ENCODE measurements around the gene RNASE7.

The RNASE7 gene

GRCh38 chr14:21072781-21073339 lies 30.7 kb downstream of the RNASE7 start:
- Histone ChIP-seq H3K27me3 (ENCODE audit: insufficient read depth, low read length) (peaks cover 13% of the 10 kb centered on the region), H3K9me3 (ENCODE audit: insufficient read depth, low read depth, low read length) (no peaks in the 10 kb centered on the region), H3K9ac (ENCODE audit: low read depth, low read length) (peak overlapping the region; percentile 94; the same call in 1 of the 2 replicates), H3K4me3 (ENCODE audit: low read length) (peak overlapping the region; percentile 94; the same call in 1 of the 2 replicates), H3K4me1 (ENCODE audit: insufficient read depth, low read length) (peaks cover 8% of the 10 kb centered on the region), H3K27ac (ENCODE audit: low read length) (no peak overlapping the region), H3K36me3 (ENCODE audit: insufficient read depth, low read depth, low read length) (peaks cover 55% of the 10 kb centered on the region)

DNA sequence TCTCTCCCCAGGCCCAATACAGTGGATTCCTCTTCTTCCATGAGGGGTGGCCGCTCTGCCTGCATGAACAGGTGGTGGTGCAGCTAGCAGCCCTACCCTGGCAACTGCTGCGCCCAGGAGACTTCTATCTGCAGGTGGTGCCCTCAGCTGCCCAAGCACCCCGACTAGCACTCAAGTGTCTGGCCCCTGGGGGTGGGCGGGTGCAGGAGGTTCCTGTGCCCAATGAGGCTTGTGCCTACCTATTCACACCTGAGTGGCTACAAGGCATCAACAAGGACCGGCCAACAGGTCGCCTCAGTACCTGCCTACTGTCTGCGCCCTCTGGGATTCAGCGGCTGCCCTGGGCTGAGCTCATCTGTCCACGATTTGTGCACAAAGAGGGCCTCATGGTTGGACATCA lies 31.8 kb downstream of the RNASE7 start:
- Histone ChIP-seq H3K4me1 (ENCODE audit: insufficient read depth, low read length) (peaks cover 5% of the 10 kb centered on the region), H3K9ac (ENCODE audit: low read depth, low read length) (no peak overlapping the region), H3K9me3 (ENCODE audit: insufficient read depth, low read depth, low read length) (no peaks in the 10 kb centered on the region), H3K27me3 (ENCODE audit: insufficient read depth, low read length) (peaks cover 5% of the 10 kb centered on the region), H3K4me3 (ENCODE audit: low read length) (no peak overlapping the region), H3K27ac (ENCODE audit: low read length) (no peak overlapping the region), H3K36me3 (ENCODE audit: insufficient read depth, low read depth, low read length) (peaks cover 66% of the 10 kb centered on the region)

DNA sequence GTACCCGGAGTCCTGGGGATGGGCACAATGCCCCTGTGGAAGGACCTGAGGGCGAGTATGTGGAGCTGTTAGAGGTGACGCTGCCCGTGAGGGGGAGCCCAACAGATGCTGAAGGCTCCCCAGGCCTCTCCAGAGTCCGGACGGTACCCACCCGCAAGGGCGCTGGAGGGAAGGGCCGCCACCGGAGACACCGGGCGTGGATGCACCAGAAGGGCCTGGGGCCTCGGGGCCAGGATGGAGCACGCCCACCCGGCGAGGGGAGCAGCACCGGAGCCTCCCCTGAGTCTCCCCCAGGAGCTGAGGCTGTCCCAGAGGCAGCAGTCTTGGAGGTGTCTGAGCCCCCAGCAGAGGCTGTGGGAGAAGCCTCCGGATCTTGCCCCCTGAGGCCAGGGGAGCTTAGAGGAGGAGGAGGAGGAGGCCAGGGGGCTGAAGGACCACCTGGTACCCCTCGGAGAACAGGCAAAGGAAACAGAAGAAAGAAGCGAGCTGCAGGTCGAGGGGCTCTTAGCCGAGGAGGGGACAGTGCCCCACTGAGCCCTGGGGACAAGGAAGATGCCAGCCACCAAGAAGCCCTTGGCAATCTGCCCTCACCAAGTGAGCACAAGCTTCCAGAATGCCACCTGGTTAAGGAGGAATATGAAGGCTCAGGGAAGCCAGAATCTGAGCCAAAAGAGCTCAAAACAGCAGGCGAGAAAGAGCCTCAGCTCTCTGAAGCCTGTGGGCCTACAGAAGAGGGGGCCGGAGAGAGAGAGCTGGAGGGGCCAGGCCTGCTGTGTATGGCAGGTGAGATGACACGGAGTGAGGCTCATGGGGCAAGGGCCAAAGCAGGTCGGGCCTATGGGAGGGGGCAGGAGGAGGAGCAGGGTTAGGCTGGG lies 32.5 kb downstream of the RNASE7 start:
- no peaks in the 10 kb centered on the region for H3K9me3 ChIP-seq (ENCODE audit: insufficient read depth, low read depth, low read length)

DNA sequence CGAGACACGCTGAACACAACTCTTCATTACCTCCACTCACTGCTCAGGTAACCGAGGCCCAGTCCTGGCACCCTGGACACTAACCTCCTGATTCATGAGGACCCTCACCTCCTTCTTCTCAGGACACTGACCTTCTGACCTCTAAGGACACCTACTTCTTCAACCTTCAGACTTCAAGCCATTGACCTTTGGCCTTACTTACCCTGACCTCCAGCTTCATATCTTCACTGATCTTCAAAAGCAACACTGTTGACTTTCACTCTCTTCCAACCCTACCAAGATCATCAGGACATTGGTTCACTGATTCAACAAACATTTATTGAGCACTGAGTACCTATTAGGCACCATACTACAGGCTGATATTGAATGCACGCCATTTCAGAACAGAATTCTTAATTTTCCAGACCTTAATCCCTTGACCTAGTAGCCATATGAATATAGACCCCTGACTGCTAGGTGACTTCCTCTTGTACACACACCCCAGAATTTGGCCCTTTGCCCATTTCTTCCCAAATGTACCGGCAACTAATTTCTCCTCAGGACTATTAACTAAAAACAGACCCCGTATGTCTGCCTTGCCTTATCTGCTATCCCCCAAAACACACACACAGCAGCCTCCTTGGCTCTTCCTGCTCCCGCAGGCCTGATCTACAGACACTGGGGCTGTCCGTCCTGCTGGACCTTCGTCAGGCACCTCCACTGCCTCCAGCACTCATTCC lies 33.7 kb downstream of the RNASE7 start:
- no peaks in the 10 kb centered on the region; the same call in 1 of the 2 replicates for H3K27me3 ChIP-seq (ENCODE audit: insufficient read depth, low read length)
- H3K27ac ChIP-seq (ENCODE audit: low read length): no peak overlapping the region
- no peaks in the 10 kb centered on the region for H3K9me3 ChIP-seq (ENCODE audit: insufficient read depth, low read depth, low read length)
- no peak overlapping the region for H3K4me3 ChIP-seq (ENCODE audit: low read length)
- peaks cover 85% of the 10 kb centered on the region for H3K36me3 ChIP-seq (ENCODE audit: insufficient read depth, low read depth, low read length)
- H3K4me1 ChIP-seq (ENCODE audit: insufficient read depth, low read length): peaks cover 5% of the 10 kb centered on the region
- no peak overlapping the region for H3K9ac ChIP-seq (ENCODE audit: low read depth, low read length)

More for the DNA sequence above, 32.5 kb downstream of the RNASE7 start:
- Histone ChIP-seq H3K27ac (ENCODE audit: low read length) (no peak overlapping the region), H3K4me3 (ENCODE audit: low read length) (no peak overlapping the region), H3K4me1 (ENCODE audit: insufficient read depth, low read length) (peaks cover 5% of the 10 kb centered on the region), H3K9ac (ENCODE audit: low read depth, low read length) (no peak overlapping the region), H3K36me3 (ENCODE audit: insufficient read depth, low read depth, low read length) (peaks cover 73% of the 10 kb centered on the region), H3K27me3 (ENCODE audit: insufficient read depth, low read length) (no peaks in the 10 kb centered on the region; the same call in 1 of the 2 replicates)

- no peak overlapping the region for H3K27ac ChIP-seq (ENCODE audit: low read length)
- H3K4me3 ChIP-seq (ENCODE audit: low read length): no peak overlapping the region
- H3K9me3 ChIP-seq (ENCODE audit: insufficient read depth, low read depth, low read length): no peaks in the 10 kb centered on the region
- no peak overlapping the region for H3K9ac ChIP-seq (ENCODE audit: low read depth, low read length)
- H3K27me3 ChIP-seq (ENCODE audit: insufficient read depth, low read length): no peaks in the 10 kb centered on the region; the same call in 1 of the 2 replicates
- H3K36me3 ChIP-seq (ENCODE audit: insufficient read depth, low read depth, low read length): peaks cover 98% of the 10 kb centered on the region
- no peaks in the 10 kb centered on the region for H3K4me1 ChIP-seq (ENCODE audit: insufficient read depth, low read length)
These were observed 35.5 kb downstream of the RNASE7 start for GRCh38 chr14:21077672-21078071.

GRCh38 chr14:21078287-21078686 lies 36.1 kb downstream of the RNASE7 start:
- Histone ChIP-seq H3K27ac (ENCODE audit: low read length) (no peak overlapping the region), H3K9ac (ENCODE audit: low read depth, low read length) (no peak overlapping the region), H3K4me1 (ENCODE audit: insufficient read depth, low read length) (no peaks in the 10 kb centered on the region), H3K4me3 (ENCODE audit: low read length) (no peak overlapping the region), H3K36me3 (ENCODE audit: insufficient read depth, low read depth, low read length) (peaks cover 96% of the 10 kb centered on the region), H3K27me3 (ENCODE audit: insufficient read depth, low read length) (no peaks in the 10 kb centered on the region), H3K9me3 (ENCODE audit: insufficient read depth, low read depth, low read length) (no peaks in the 10 kb centered on the region)

GRCh38 chr14:21078726-21079125 lies 36.6 kb downstream of the RNASE7 start:
- Histone ChIP-seq H3K9ac (ENCODE audit: low read depth, low read length) (no peak overlapping the region), H3K36me3 (ENCODE audit: insufficient read depth, low read depth, low read length) (peaks cover 96% of the 10 kb centered on the region)

GRCh38 chr14:21081521-21082142 lies 39.5 kb downstream of the RNASE7 start:
- Histone ChIP-seq H3K9ac (ENCODE audit: low read depth, low read length) (no peak overlapping the region), H3K27me3 (ENCODE audit: insufficient read depth, low read length) (no peaks in the 10 kb centered on the region), H3K9me3 (ENCODE audit: insufficient read depth, low read depth, low read length) (no peaks in the 10 kb centered on the region), H3K4me3 (ENCODE audit: low read length) (no peak overlapping the region), H3K36me3 (ENCODE audit: insufficient read depth, low read depth, low read length) (peaks cover 96% of the 10 kb centered on the region), H3K4me1 (ENCODE audit: insufficient read depth, low read length) (no peaks in the 10 kb centered on the region), H3K27ac (ENCODE audit: low read length) (no peak overlapping the region)

More at GRCh38 chr14:21078726-21079125, 36.6 kb downstream of the RNASE7 start:
- no peaks in the 10 kb centered on the region for H3K27me3 ChIP-seq (ENCODE audit: insufficient read depth, low read length)
- H3K27ac ChIP-seq (ENCODE audit: low read length): no peak overlapping the region
- no peaks in the 10 kb centered on the region for H3K4me1 ChIP-seq (ENCODE audit: insufficient read depth, low read length)
- H3K4me3 ChIP-seq (ENCODE audit: low read length): no peak overlapping the region
- H3K9me3 ChIP-seq (ENCODE audit: insufficient read depth, low read depth, low read length): no peaks in the 10 kb centered on the region

DNA sequence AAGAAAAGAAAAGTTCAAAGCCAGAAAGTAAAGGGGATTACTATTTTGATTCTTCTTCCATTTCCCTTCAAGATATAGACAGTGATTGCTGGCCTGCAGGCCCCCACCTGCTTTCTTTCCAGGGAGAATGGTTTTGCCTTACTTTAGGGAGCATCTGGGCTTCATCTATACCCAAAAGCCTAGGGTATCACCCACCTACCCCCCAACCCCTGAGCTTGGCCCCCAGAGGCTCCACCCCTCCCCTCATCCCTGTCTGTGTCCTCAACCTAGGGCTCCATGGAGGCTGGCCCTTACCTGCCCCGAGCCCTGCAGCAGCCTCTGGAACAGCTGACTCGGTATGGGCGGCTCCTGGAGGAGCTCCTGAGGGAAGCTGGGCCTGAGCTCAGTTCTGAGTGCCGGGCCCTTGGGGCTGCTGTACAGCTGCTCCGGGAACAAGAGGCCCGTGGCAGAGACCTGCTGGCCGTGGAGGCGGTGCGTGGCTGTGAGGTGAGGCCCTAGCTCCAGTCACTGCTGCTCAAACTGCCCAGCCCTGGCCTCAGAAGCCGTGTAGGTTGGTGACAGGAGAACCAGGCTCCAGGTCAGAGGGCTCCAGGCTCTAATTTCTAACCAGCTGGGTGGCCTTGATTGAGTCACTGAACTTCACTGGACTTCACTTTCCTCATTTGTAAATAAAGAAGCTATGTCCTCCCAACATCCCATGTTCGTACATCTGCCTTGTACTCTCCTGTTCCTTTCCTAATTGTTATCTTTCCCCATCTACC lies 41.6 kb downstream of the RNASE7 start:
- Histone ChIP-seq H3K36me3 (ENCODE audit: insufficient read depth, low read depth, low read length) (peaks cover 90% of the 10 kb centered on the region), H3K27me3 (ENCODE audit: insufficient read depth, low read length) (no peaks in the 10 kb centered on the region), H3K27ac (ENCODE audit: low read length) (no peak overlapping the region), H3K9me3 (ENCODE audit: insufficient read depth, low read depth, low read length) (no peaks in the 10 kb centered on the region), H3K4me1 (ENCODE audit: insufficient read depth, low read length) (peaks cover 5% of the 10 kb centered on the region; the same call in 1 of the 2 replicates), H3K9ac (ENCODE audit: low read depth, low read length) (no peak overlapping the region), H3K4me3 (ENCODE audit: low read length) (no peak overlapping the region)

DNA sequence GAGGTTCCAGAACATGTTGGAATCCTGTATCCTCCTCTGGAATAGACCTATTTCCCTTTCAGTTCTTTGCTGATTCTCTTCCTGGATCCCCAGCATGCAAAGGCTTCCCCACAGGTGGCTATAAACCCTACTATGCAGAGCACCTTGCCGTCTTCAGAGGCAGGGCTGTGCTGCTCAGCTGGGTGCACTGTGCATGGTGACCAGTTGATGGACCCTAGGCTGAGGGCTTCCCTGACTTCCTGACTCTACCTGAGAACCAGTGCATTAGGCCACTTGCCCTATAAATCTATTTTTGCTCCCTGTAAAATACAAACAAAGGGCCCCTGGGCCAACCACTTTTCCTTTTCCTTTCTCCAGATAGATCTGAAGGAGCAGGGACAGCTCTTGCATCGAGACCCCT lies 42.2 kb downstream of the RNASE7 start:
- Histone ChIP-seq H3K4me1 (ENCODE audit: insufficient read depth, low read length) (peaks cover 5% of the 10 kb centered on the region; the same call in 1 of the 2 replicates), H3K9ac (ENCODE audit: low read depth, low read length) (no peak overlapping the region), H3K36me3 (ENCODE audit: insufficient read depth, low read depth, low read length) (peaks cover 90% of the 10 kb centered on the region), H3K4me3 (ENCODE audit: low read length) (no peak overlapping the region), H3K9me3 (ENCODE audit: insufficient read depth, low read depth, low read length) (no peaks in the 10 kb centered on the region), H3K27ac (ENCODE audit: low read length) (no peak overlapping the region), H3K27me3 (ENCODE audit: insufficient read depth, low read length) (no peaks in the 10 kb centered on the region)

Measured in iPS-20b (cell line).